Neuronal stem cell (in vitro differentiated cells): Measurements from ENCODE around the gene MTHFD1L.
A peak's percentile ranks its signal among the peaks of the same experiment; 100 is the strongest.

Experiments used
- DNase-seq: peaks from one replicate; pipeline ENCODE4 v3.0.0-alpha.2; 2013; ENCODE audit warnings: low spot score
- H2AFZ ChIP-seq: one replicate; pipeline ENCODE4 v1.6.1; 2013; ENCODE audit warnings: mild to moderate bottlenecking, low read length, inconsistent platforms
- H2AK5ac ChIP-seq: 2 replicates; pipeline ENCODE4 v1.6.1; 2013; ENCODE audit warnings: low read depth, mild to moderate bottlenecking, inconsistent platforms, low read length, moderate library complexity, mixed read lengths
- H2BK120ac ChIP-seq: 2 replicates; pipeline ENCODE4 v1.6.1; 2013; ENCODE audit warnings: low read depth, mild to moderate bottlenecking, inconsistent platforms, low read length, moderate library complexity, mixed read lengths
- H2BK12ac ChIP-seq: one replicate; pipeline ENCODE4 v1.6.1; 2013; ENCODE audit warnings: low read length, inconsistent platforms
- H2BK15ac ChIP-seq: 2 replicates; pipeline ENCODE4 v1.6.1; 2013; ENCODE audit warnings: mild to moderate bottlenecking, low read length, inconsistent platforms, mixed read lengths
- H2BK5ac ChIP-seq: one replicate; pipeline ENCODE4 v1.6.1; 2013; ENCODE audit warnings: inconsistent platforms, mild to moderate bottlenecking, low read length, moderate library complexity
- H3K14ac ChIP-seq: one replicate; pipeline ENCODE4 v1.6.1; 2013; ENCODE audit warnings: low read length, inconsistent platforms
- H3K18ac ChIP-seq: 2 replicates; pipeline ENCODE4 v1.6.1; 2013; ENCODE audit warnings: low read length, inconsistent platforms
- H3K23ac ChIP-seq: 2 replicates; pipeline ENCODE4 v1.6.1; 2013; ENCODE audit warnings: low read depth, mild to moderate bottlenecking, mixed read lengths, low read length, inconsistent platforms; ENCODE audit not compliant: poor library complexity
- H3K27ac ChIP-seq: replicated peaks from 3 replicates; pipeline ENCODE4 v1.5.1; 2013; ENCODE audit warnings: low read length, inconsistent platforms
- H3K27me3 ChIP-seq, 3 experiments: 2 replicates each; pipeline ENCODE4 v1.6.1; 2013; ENCODE audit warnings: low read length in 3 of 3, mild to moderate bottlenecking in 2 of 3, inconsistent platforms in 1 of 3, low read depth in 1 of 3, mixed read lengths in 1 of 3, moderate library complexity in 1 of 3; ENCODE audit not compliant: control insufficient read depth in 3 of 3, insufficient read depth in 3 of 3
- H3K36me3 ChIP-seq, 2 donors: replicated peaks in 1 of 2; 2 replicates each; pipeline ENCODE4 v1.6.1; 2013; ENCODE audit warnings: low read length in 2 of 2; ENCODE audit not compliant: control insufficient read depth in 2 of 2, insufficient read depth in 2 of 2
- H3K4ac ChIP-seq: 2 replicates; pipeline ENCODE4 v1.6.1; 2013; ENCODE audit warnings: inconsistent platforms, mild to moderate bottlenecking, low read length, moderate library complexity
- H3K4me1 ChIP-seq, 2 donors: 1 replicate in 1 of 2; 2 replicates in 1 of 2; pipeline ENCODE4 v1.6.1; 2013; ENCODE audit warnings: low read length in 2 of 2, low read depth in 1 of 2; ENCODE audit not compliant: control insufficient read depth in 2 of 2, insufficient read depth in 1 of 2
- H3K4me2 ChIP-seq: one replicate; pipeline ENCODE4 v1.6.1; 2013; ENCODE audit warnings: mild to moderate bottlenecking, low read length, inconsistent platforms; ENCODE audit not compliant: insufficient read depth, poor library complexity, severe bottlenecking
- H3K4me3 ChIP-seq, 2 donors: 2 replicates each; pipeline ENCODE4 v1.5.1; 2013; ENCODE audit warnings: low read length in 2 of 2, mild to moderate bottlenecking in 2 of 2, inconsistent platforms in 1 of 2, moderate library complexity in 1 of 2
- H3K79me1 ChIP-seq: one replicate; pipeline ENCODE4 v1.6.1; 2013; ENCODE audit warnings: low read depth, mild to moderate bottlenecking, inconsistent platforms, low read length, moderate library complexity
- H3K9ac ChIP-seq: one replicate; pipeline ENCODE4 v1.6.1; 2013; ENCODE audit warnings: mild to moderate bottlenecking, low read depth, low read length, inconsistent platforms; ENCODE audit not compliant: poor library complexity
- H3K9me3 ChIP-seq, 2 donors: replicated peaks in 1 of 2; 2 replicates each; pipeline versions ENCODE3 to v1.6.1; 2013; ENCODE audit warnings: low read length in 2 of 2, mild to moderate bottlenecking in 2 of 2, inconsistent platforms in 1 of 2, low read depth in 1 of 2, mixed read lengths in 1 of 2, moderate library complexity in 1 of 2; ENCODE audit not compliant: control insufficient read depth in 2 of 2, insufficient read depth in 1 of 2
- H4K8ac ChIP-seq: one replicate; pipeline ENCODE4 v1.6.1; 2013; ENCODE audit warnings: low read depth, mild to moderate bottlenecking, inconsistent platforms, low read length, moderate library complexity
- H4K91ac ChIP-seq: one replicate; pipeline ENCODE4 v1.6.1; 2013; ENCODE audit warnings: low read length, low read depth, mild to moderate bottlenecking, inconsistent platforms; ENCODE audit not compliant: poor library complexity
- WGBS, 2 donors: extraction: QIAGEN DNeasy Blood & Tissue Kit; methylation state at CpG; one replicate each; pipeline ENCODE4 v1.1.7; 2013; ENCODE audit warnings: missing lambda C conversion rate in 2 of 2, mixed read lengths in 1 of 2; ENCODE audit not compliant: insufficient read length in 2 of 2, insufficient replicate concordance in 1 of 2; ENCODE audit errors: extremely low coverage in 2 of 2; 5-methylcytosine and 5-hydroxymethylcytosine counted together

The MTHFD1L gene

DNA sequence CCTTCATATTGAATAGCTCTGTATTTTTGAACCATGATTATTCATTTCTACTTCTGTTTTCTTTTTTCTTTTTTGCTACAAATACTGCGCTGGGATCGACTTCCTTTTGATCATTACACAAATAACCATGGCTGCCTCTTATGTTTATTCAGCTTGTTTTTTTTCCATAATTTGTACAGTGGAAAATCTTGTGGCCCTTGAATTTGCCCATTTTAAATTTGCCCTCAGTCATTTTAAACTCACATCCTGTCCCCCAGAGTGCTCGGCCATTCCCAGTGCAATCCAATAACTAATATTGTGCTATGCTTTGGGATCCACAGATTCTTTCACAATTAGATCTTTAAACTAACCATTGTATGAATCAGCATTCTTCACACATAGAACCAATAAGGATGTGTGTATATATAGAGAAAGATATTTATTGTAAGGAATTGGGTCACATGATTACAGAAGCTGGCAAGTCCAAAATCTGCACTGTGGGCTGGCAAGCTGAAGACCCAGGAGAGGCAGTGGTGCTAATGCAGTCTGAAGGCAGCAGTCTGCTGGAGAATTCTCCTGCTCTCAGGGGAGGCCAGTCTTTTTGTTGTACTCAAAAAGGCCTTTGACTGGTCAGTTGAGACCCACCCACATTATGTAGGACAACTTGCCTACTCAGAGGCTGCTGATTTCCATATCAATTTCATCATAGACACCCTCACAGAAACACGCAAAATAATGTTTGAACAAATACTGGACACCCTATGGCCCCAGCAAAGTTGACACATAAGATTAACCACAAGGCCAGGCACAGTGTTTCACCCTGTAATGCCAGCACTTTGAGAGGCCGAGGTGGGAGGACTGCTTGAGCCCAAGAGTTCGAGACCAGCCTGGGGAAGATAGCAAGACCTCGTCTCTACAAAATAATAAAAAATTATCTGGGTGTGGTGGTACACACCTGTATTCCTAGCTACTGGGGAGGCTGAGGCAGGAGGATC lies 147.1 kb downstream of the MTHFD1L start:
- peaks cover 5 to 51% of the 10 kb centered on the region in 2 donors for H3K36me3 ChIP-seq
- no peak overlapping the region for H2BK120ac ChIP-seq
- no peak overlapping the region for H3K23ac ChIP-seq
- H2AK5ac ChIP-seq: no peak overlapping the region
- WGBS, 2 donors: no CpG with 5 or more reads among the region's 7 CpGs
- no peak overlapping the region for H4K8ac ChIP-seq
- H3K14ac ChIP-seq: no peak overlapping the region
- H3K79me1 ChIP-seq: no peaks in the 10 kb centered on the region
- H3K27me3 ChIP-seq: no peaks in the 10 kb centered on the region
- H3K18ac ChIP-seq: no peak overlapping the region
- H2BK15ac ChIP-seq: no peak overlapping the region
- DNase-seq: no peak
- no peak overlapping the region for H3K4ac ChIP-seq
- H4K91ac ChIP-seq: no peak overlapping the region
- H3K4me1 ChIP-seq: peaks cover 0 to 8% of the 10 kb centered on the region in 2 donors
- no peak overlapping the region for H3K9ac ChIP-seq
- no peak overlapping the region for H2BK5ac ChIP-seq
- peaks cover 0 to 3% of the 10 kb centered on the region in 2 donors for H3K9me3 ChIP-seq
- H3K27ac ChIP-seq: no peak overlapping the region
- no peak overlapping the region for H2BK12ac ChIP-seq
- no peak overlapping the region for H3K4me2 ChIP-seq
- no peak overlapping the region for H2AFZ ChIP-seq
- H3K4me3 ChIP-seq: no peak overlapping the region

- no peak overlapping the region for H2AFZ ChIP-seq
- no peak overlapping the region for H3K9ac ChIP-seq
- H3K36me3 ChIP-seq: peaks cover 10 to 59% of the 10 kb centered on the region in 2 donors
- no peaks in the 10 kb centered on the region for H3K27me3 ChIP-seq
- no peak overlapping the region for H4K8ac ChIP-seq
- H4K91ac ChIP-seq: no peak overlapping the region
- no peaks in the 10 kb centered on the region for H3K79me1 ChIP-seq
- WGBS, 2 donors: no CpG with 5 or more reads among the region's 6 CpGs
- H2AK5ac ChIP-seq: no peak overlapping the region
- no peak overlapping the region for H3K4ac ChIP-seq
- no peak overlapping the region for H3K23ac ChIP-seq
- H3K14ac ChIP-seq: no peak overlapping the region
- H3K9me3 ChIP-seq: no peaks in the 10 kb centered on the region
- no peak overlapping the region for H2BK5ac ChIP-seq
- H3K27ac ChIP-seq: no peak overlapping the region
- no peak overlapping the region for H3K4me2 ChIP-seq
- DNase-seq: peak; percentile 60
- H2BK15ac ChIP-seq: no peak overlapping the region
- H3K18ac ChIP-seq: no peak overlapping the region
- peaks cover 7% of the 10 kb centered on the region in 2 donors for H3K4me1 ChIP-seq
- H2BK12ac ChIP-seq: no peak overlapping the region
- H2BK120ac ChIP-seq: no peak overlapping the region
- H3K4me3 ChIP-seq: no peak overlapping the region
Measured at GRCh38 chr6:151014404-151015100, 149.1 kb downstream of the MTHFD1L start.

GRCh38 chr6:151015101-151015700 lies 149.7 kb downstream of the MTHFD1L start:
- H3K23ac ChIP-seq: no peak overlapping the region
- H3K18ac ChIP-seq: no peak overlapping the region
- H3K9me3 ChIP-seq: no peaks in the 10 kb centered on the region
- no peak overlapping the region for H3K4ac ChIP-seq
- no peak overlapping the region for H4K91ac ChIP-seq
- WGBS, 2 donors: no CpG with 5 or more reads among the region's 12 CpGs
- H2AFZ ChIP-seq: no peak overlapping the region
- peaks cover 10 to 56% of the 10 kb centered on the region in 2 donors for H3K36me3 ChIP-seq
- H2BK5ac ChIP-seq: no peak overlapping the region
- H3K79me1 ChIP-seq: no peaks in the 10 kb centered on the region
- no peaks in the 10 kb centered on the region for H3K27me3 ChIP-seq
- no peak for DNase-seq
- H3K4me1 ChIP-seq: peaks cover 5 to 14% of the 10 kb centered on the region in 2 donors
- no peak overlapping the region for H2BK12ac ChIP-seq
- no peak overlapping the region for H2BK15ac ChIP-seq
- no peak overlapping the region for H2BK120ac ChIP-seq
- H3K4me3 ChIP-seq: no peak overlapping the region
- H3K14ac ChIP-seq: no peak overlapping the region
- no peak overlapping the region for H4K8ac ChIP-seq
- no peak overlapping the region for H3K4me2 ChIP-seq
- H3K27ac ChIP-seq: no peak overlapping the region
- no peak overlapping the region for H3K9ac ChIP-seq
- H2AK5ac ChIP-seq: no peak overlapping the region

DNA sequence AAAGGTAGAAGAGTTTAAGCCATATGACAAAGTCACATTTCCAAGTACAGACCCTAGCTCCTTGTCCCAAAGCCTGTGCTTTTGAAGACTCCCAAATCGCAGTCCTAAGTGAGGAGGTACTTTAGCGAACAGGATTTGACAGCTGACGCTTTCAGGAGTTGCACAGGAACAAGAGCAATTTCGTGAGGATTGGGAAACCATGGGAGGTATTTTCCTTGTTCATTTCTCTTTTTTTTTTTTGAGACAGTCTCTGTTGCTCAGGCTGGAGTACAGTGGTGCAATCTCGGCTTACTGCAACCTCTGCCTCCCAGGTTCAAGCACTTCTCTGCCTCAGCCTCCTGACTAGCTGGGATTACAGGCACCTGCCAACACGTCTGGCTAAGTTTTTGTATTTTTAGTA lies 150.6 kb downstream of the MTHFD1L start:
- Histone ChIP-seq H3K27ac (no peak overlapping the region), H2BK15ac (no peak overlapping the region), H3K14ac (no peak overlapping the region), H2BK5ac (no peak overlapping the region), H3K9ac (no peak overlapping the region), H3K9me3 (no peaks in the 10 kb centered on the region), H3K4ac (no peak overlapping the region), H3K79me1 (no peaks in the 10 kb centered on the region), H2BK120ac (no peak overlapping the region), H2AK5ac (no peak overlapping the region), H2AFZ (no peak overlapping the region), H3K27me3 (no peaks in the 10 kb centered on the region), H4K91ac (no peak overlapping the region), H3K4me2 (no peak overlapping the region), H3K23ac (no peak overlapping the region), H3K4me3 (no peak overlapping the region), H3K36me3 (peaks cover 10 to 56% of the 10 kb centered on the region in 2 donors), H4K8ac (no peak overlapping the region), H3K4me1 (peaks cover 5 to 22% of the 10 kb centered on the region in 2 donors), H2BK12ac (no peak overlapping the region), H3K18ac (no peak overlapping the region)
- no CpG with 5 or more reads among the region's 6 CpGs for WGBS, 2 donors
- DNase-seq: no peak
